Smooth muscle cell (in vitro differentiated cells): ENCODE data around the gene F3. TPM values are rescaled to one million over a fixed set of nuclear protein-coding genes. Genes with fewer than 3 reads are reported as not detected.

Experiments used
- DNase-seq: peaks from one replicate; lab custom pipeline; 2025; ENCODE audit not compliant: unreplicated experiment; lab: John Stamatoyannopoulos, UW
- H2AFZ ChIP-seq: fragments of 200-600 bp; sonication (generic); 2 replicates; pipeline ENCODE4 v1.6.0; 2016; ENCODE audit warnings: antibody characterized with exemption, low read depth, mild to moderate bottlenecking
- H3F3A ChIP-seq: fragments of 200-600 bp; sonication (generic); 2 replicates; pipeline ENCODE4 v1.6.0; 2017; ENCODE audit warnings: antibody characterized with exemption, low read depth
- H3K27ac ChIP-seq: fragments of 200-600 bp; sonication (generic); 2 replicates; pipeline ENCODE4 v1.5.1; 2016; ENCODE audit warnings: low read depth, mild to moderate bottlenecking
- H3K27me3 ChIP-seq: fragments of 200-600 bp; sonication (generic); 2 replicates; pipeline ENCODE4 v1.6.1; 2016; ENCODE audit warnings: low read depth, mild to moderate bottlenecking
- H3K36me3 ChIP-seq: fragments of 200-600 bp; sonication (generic); 2 replicates; pipeline ENCODE4 v1.5.1; 2016; ENCODE audit warnings: low read depth
- H3K4me1 ChIP-seq: fragments of 200-600 bp; sonication (generic); 2 replicates; pipeline ENCODE4 v1.5.1; 2016; ENCODE audit warnings: low read depth
- H3K4me2 ChIP-seq: fragments of 200-600 bp; sonication (generic); 2 replicates; pipeline ENCODE4 v1.6.0; 2016; ENCODE audit warnings: mild to moderate bottlenecking
- H3K4me3 ChIP-seq: fragments of 200-600 bp; sonication (generic); 2 replicates; pipeline ENCODE4 v1.5.1; 2016; ENCODE audit warnings: mild to moderate bottlenecking
- H3K79me2 ChIP-seq: fragments of 200-600 bp; sonication (generic); 2 replicates; pipeline ENCODE4 v1.6.0; 2016; ENCODE audit warnings: low read depth, mild to moderate bottlenecking
- H3K9ac ChIP-seq: fragments of 200-600 bp; sonication (generic); 2 replicates; pipeline ENCODE4 v1.6.0; 2016; ENCODE audit warnings: low read depth
- H3K9me3 ChIP-seq: fragments of 200-600 bp; sonication (generic); replicated peaks from 2 replicates; pipeline ENCODE4 v1.5.1; 2016; ENCODE audit warnings: low read depth
- H4K20me1 ChIP-seq: fragments of 200-600 bp; sonication (generic); 2 replicates; pipeline ENCODE4 v1.6.0; 2016; ENCODE audit warnings: low read depth
- CTCF ChIP-seq: fragments of 200-600 bp; sonication (generic); IDR thresholded peaks from 2 replicates; pipeline ENCODE4 v1.5.1; 2017; ENCODE audit warnings: borderline replicate concordance, mild to moderate bottlenecking, antibody characterized with exemption; ENCODE audit not compliant: insufficient read depth, poor library complexity, severe bottlenecking
- WGBS: methylation state at CpG from one replicate; pipeline ENCODE4 v1.1.7; 2016; ENCODE audit warnings: low lambda C conversion rate; 5-methylcytosine and 5-hydroxymethylcytosine counted together
- polyA plus RNA-seq: library from polyadenylated mRNA; unstranded; fragments of >200 nt; fragmentation: Nextera tagmentation; extraction: Ambion mirVana; gene quantifications from 2 replicates; pipeline ENCODE4 v1.2.1, GENCODE V29; 2016
- total RNA-seq: library from RNA; depleted of rRNA; stranded (reverse); fragments of >200 nt; gene quantifications from 2 replicates; pipeline ENCODE4 v1.2.3, GENCODE V29; 2014

The F3 gene
- total and polyA plus RNA-seq, 2 experiments from 2014 or later: 287 to 338 TPM

- peak overlapping the region; percentile 94 for H3K4me2 ChIP-seq
- peaks cover 62% of the 10 kb centered on the region for H3K79me2 ChIP-seq
- H3K9me3 ChIP-seq: no peaks in the 10 kb centered on the region
- H3K9ac ChIP-seq: peak overlapping the region; percentile 26
- peaks cover 14% of the 10 kb centered on the region for H3K36me3 ChIP-seq
- 80% methylated on average over 5 of the region's 5 CpGs for WGBS
- peak overlapping the region; percentile 94 for H3K27ac ChIP-seq
- H2AFZ ChIP-seq: no peak overlapping the region
- peaks cover 69% of the 10 kb centered on the region for H3F3A ChIP-seq
- peaks cover 34% of the 10 kb centered on the region for H3K4me1 ChIP-seq
- no peak for TF ChIP-seq CTCF
- no peak for DNase-seq
- H3K4me3 ChIP-seq: no peak overlapping the region
- peaks cover 100% of the 10 kb centered on the region for H4K20me1 ChIP-seq
- no peaks in the 10 kb centered on the region for H3K27me3 ChIP-seq
Measured at GRCh38 chr1:94535095-94535494, 6.5 kb downstream of the F3 start.

- Histone ChIP-seq H3K27ac (peak overlapping the region; percentile 94), H3K36me3 (peaks cover 14% of the 10 kb centered on the region), H3K4me1 (peaks cover 18% of the 10 kb centered on the region), H4K20me1 (peaks cover 78% of the 10 kb centered on the region), H3K79me2 (peaks cover 32% of the 10 kb centered on the region), H2AFZ (no peak overlapping the region), H3K9me3 (no peaks in the 10 kb centered on the region), H3K4me2 (no peak overlapping the region), H3K4me3 (no peak overlapping the region), H3F3A (peaks cover 79% of the 10 kb centered on the region), H3K27me3 (no peaks in the 10 kb centered on the region), H3K9ac (no peak overlapping the region)
- WGBS: 79% methylated on average over 3 of the region's 3 CpGs
- DNase-seq: no peak
- TF ChIP-seq CTCF: no peak
Measured at GRCh38 chr1:94532077-94532476, 9.5 kb downstream of the F3 start.

DNA sequence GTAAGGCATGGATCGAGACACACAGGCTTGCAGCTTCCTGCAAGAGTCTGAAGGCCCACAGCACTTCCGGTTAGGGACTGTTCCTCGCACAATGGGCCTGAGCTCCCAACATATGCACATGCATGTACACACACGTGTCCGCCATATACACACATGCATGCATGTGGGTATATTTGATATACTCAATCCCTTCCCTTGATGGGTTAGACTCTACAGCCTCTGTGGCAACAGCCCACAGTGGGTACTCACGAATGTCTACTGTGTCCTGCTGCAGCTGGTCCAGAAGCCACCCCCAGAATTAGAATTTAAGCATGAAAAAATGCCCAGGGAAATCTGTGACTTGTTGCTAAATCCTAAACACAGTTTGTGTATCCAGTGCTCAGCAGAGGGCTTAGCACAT lies 9.9 kb downstream of the F3 start:
- no peak for DNase-seq
- Histone ChIP-seq H3K79me2 (peaks cover 28% of the 10 kb centered on the region), H3K27ac (peak overlapping the region; percentile 94), H3K9me3 (no peaks in the 10 kb centered on the region), H3K4me2 (no peak overlapping the region), H3K27me3 (no peaks in the 10 kb centered on the region), H3K9ac (no peak overlapping the region), H3K4me1 (peaks cover 14% of the 10 kb centered on the region), H4K20me1 (peaks cover 74% of the 10 kb centered on the region), H3K4me3 (no peak overlapping the region), H3F3A (peaks cover 75% of the 10 kb centered on the region), H3K36me3 (peaks cover 14% of the 10 kb centered on the region), H2AFZ (no peak overlapping the region)
- TF ChIP-seq CTCF: no peak
- 97% methylated on average over 6 of the region's 6 CpGs for WGBS

DNA sequence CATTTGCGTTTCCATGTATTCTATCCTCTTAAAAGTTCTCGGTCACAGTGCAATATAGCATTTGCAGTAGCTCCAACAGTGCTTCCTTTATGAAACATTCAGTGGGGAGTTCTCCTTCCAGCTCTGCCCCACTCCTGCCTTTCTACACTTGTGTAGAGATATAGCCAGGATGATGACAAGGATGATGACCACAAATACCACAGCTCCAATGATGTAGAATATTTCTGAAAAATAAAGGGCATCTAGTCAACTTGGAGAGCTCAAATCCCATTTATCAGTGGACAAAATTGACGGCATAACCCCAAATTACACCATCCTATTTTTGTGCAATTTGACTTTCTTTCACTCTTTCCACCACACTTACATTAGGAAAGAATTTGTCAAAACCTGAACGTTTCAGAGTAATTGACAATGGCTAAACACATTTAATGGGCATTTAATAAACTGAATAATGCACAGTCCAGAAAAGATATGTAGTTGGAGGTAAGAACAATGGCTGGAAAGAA lies 11.1 kb downstream of the F3 start:
- H4K20me1 ChIP-seq: peaks cover 62% of the 10 kb centered on the region
- TF ChIP-seq CTCF: no peak
- H3K4me1 ChIP-seq: peaks cover 4% of the 10 kb centered on the region
- no peak overlapping the region for H2AFZ ChIP-seq
- WGBS: 85% methylated on average over 4 of the region's 4 CpGs
- no peaks in the 10 kb centered on the region for H3K27me3 ChIP-seq
- H3K27ac ChIP-seq: peak overlapping the region; percentile 94
- no peak overlapping the region for H3K4me3 ChIP-seq
- H3K79me2 ChIP-seq: peaks cover 15% of the 10 kb centered on the region
- peaks cover 72% of the 10 kb centered on the region for H3F3A ChIP-seq
- H3K9ac ChIP-seq: no peak overlapping the region
- no peaks in the 10 kb centered on the region for H3K9me3 ChIP-seq
- no peak overlapping the region for H3K4me2 ChIP-seq
- H3K36me3 ChIP-seq: peaks cover 7% of the 10 kb centered on the region
- no peak for DNase-seq
